HG03025 (cell line): Measurements from ENCODE around the gene PATL2.
A peak's percentile ranks its signal among the peaks of the same experiment; 100 is the strongest.
"Not testable (repeated sequence)": the region's sequence is repeated elsewhere in the genome, so short reads cannot be mapped to it uniquely, and the experiment has no call there.

Experiments used
- ATAC-seq: cut with Tn5 transposase; IDR thresholded peaks from one replicate; pipeline ENCODE4 v1.9.1; 2021; ENCODE audit warnings: mild to moderate bottlenecking, moderate library complexity; ENCODE audit not compliant: unreplicated experiment, low FRiP score

The PATL2 gene

GRCh38 chr15:44711096-44711742 is at the start of gene PATL2, which contains the start of gene B2M:
Gene PATL2, minus strand, starts transcription at chr15:44711323. Its CDS starts 34,833 bp downstream, at chr15:44676490.
Gene B2M, plus strand, starts transcription at chr15:44711517. Its CDS starts 30 bp downstream, at chr15:44711547.
- peak; percentile 69 for ATAC-seq

GRCh38 chr15:44753345-44753744 is 42.2 kb upstream of the PATL2 start:
- no peak for ATAC-seq

GRCh38 chr15:44743454-44743853 is 32.3 kb upstream of the PATL2 start:
- not testable (repeated sequence) for ATAC-seq

- ATAC-seq = not testable (repeated sequence)
Observed at GRCh38 chr15:44739222-44739847, 28.2 kb upstream of the PATL2 start.

GRCh38 chr15:44738340-44738984 is 27.3 kb upstream of the PATL2 start:
- no peak for ATAC-seq

GRCh38 chr15:44736181-44736765 is 25.1 kb upstream of the PATL2 start, which contains the start of gene TRIM69:
Gene TRIM69, plus strand, starts transcription at chr15:44736528. Its CDS starts 177 bp downstream, at chr15:44736705.
- no peak for ATAC-seq

GRCh38 chr15:44735482-44736180 is 24.5 kb upstream of the PATL2 start:
- ATAC-seq = no peak

GRCh38 chr15:44734839-44735481 is 23.8 kb upstream of the PATL2 start:
- ATAC-seq = no peak

- no peak for ATAC-seq
Observed at GRCh38 chr15:44729408-44730127, 18.4 kb upstream of the PATL2 start.

GRCh38 chr15:44728576-44729407 is 17.7 kb upstream of the PATL2 start:
- peak; percentile 72 for ATAC-seq

- ATAC-seq = not testable (repeated sequence)
Observed at GRCh38 chr15:44728232-44728575, 17.1 kb upstream of the PATL2 start.

GRCh38 chr15:44727485-44728231 is 16.5 kb upstream of the PATL2 start:
- ATAC-seq = no peak

- no peak for ATAC-seq
Observed at GRCh38 chr15:44726568-44727484, 15.7 kb upstream of the PATL2 start.

GRCh38 chr15:44726136-44726535 is 15.0 kb upstream of the PATL2 start:
- ATAC-seq = no peak

- no peak for ATAC-seq
Observed at GRCh38 chr15:44722011-44722410, 10.9 kb upstream of the PATL2 start.

- ATAC-seq = no peak
Observed at GRCh38 chr15:44720460-44721176, 9.5 kb upstream of the PATL2 start.
